ENCODE measurements around the gene RNGTT. TPM values are rescaled to one million over a fixed set of nuclear protein-coding genes. Genes with fewer than 3 reads are reported as not detected.

RNGTT gene
- total and polyA plus RNA-seq, 8 donors: 1.7 to 6.1 (median 2.9) TPM

DNA sequence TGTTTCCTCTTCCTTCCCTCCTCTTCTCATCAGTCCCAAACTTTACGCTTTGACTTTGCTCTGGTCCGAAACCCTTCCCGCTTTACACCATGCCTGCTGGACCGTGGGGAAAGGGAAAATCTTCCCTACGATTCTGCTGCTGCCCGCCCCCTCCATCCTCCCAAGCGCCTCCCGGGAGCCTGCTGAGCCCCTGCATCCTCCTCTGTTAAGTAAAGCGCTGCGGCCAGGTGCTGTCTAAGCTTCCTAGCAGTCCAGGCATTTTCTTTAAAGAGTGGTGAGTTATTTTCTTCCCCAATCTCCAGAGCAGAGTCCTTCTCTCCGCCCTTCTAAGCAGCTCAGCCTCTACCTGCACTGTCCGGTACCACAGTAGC, 376.3 kb downstream of the RNGTT start:
- no peaks in the 10 kb centered on the region for H3K36me3 ChIP-seq
- ATAC-seq (no peak), DNase-seq (no peak), FAIRE-seq (no peak)
- no peak for TF ChIP-seq CTCF (IDR thresholded peaks at IDR 0.05)
- no peaks in the 10 kb centered on the region for H3K9me3 ChIP-seq
- no peak overlapping the region for H3K27ac ChIP-seq
- no peaks in the 10 kb centered on the region for H3K27me3 ChIP-seq
- no peaks in the 10 kb centered on the region for H3K4me1 ChIP-seq
- no peak overlapping the region for H3K4me3 ChIP-seq
- WGBS, 2 donors: 55% methylated on average over 12 of the region's 12 CpGs
- intact Hi-C loops (cut with DNase I): no loop called here

- DNase-seq (no peak), ATAC-seq (no peak), FAIRE-seq (no peak)
- H3K9me3 ChIP-seq: no peaks in the 10 kb centered on the region
- H3K27ac ChIP-seq: no peak overlapping the region
- TF ChIP-seq CTCF (IDR thresholded peaks at IDR 0.05): no peak
- WGBS, 2 donors: 53 to 67% methylated on average over 23 of the region's 23 CpGs
- intact Hi-C loops (cut with DNase I): no loop called here
- no peaks in the 10 kb centered on the region for H3K4me1 ChIP-seq
- no peaks in the 10 kb centered on the region for H3K36me3 ChIP-seq
- no peaks in the 10 kb centered on the region for H3K27me3 ChIP-seq
- no peak overlapping the region for H3K4me3 ChIP-seq
Observed at GRCh38 chr6:88586371-88587149, 376.9 kb downstream of the RNGTT start.

DNA sequence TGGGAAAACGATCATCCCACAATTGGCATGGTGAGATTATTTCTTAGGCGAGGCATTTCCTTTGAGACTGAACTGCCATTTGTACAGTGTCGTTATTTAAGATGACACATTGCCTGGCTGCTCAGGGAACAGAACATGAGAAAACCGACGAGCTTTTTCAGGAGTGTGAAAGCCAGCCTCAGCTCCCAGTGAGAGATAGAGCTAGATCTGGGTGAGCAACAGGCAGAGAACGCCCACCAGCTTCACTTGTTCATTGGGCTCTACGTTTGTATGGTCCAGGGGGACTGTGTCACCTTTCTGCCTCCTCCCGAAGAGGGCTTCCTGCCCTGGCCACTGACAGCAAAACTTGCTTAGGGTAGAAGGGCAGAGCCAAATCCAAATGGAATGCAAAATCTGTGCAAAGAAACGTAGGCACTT, 378.1 kb downstream of the RNGTT start:
- Histone ChIP-seq H3K36me3 (no peaks in the 10 kb centered on the region), H3K27ac (no peak overlapping the region), H3K27me3 (peaks cover 0 to 2% (median 0%) of the 10 kb centered on the region in 4 donors), H3K4me3 (no peak overlapping the region), H3K9me3 (no peaks in the 10 kb centered on the region), H3K4me1 (no peaks in the 10 kb centered on the region)
- intact Hi-C loops (cut with DNase I): no loop called here
- ATAC-seq (no peak), DNase-seq (no peak), FAIRE-seq (no peak)
- TF ChIP-seq CTCF (IDR thresholded peaks at IDR 0.05): no peak
- 40 to 48% methylated on average over 9 of the region's 9 CpGs for WGBS, 2 donors

GRCh38 chr6:88584581-88585275, 378.7 kb downstream of the RNGTT start:
- no peak for TF ChIP-seq CTCF (IDR thresholded peaks at IDR 0.05)
- Histone ChIP-seq H3K36me3 (no peaks in the 10 kb centered on the region), H3K27me3 (peaks cover 0 to 2% (median 0%) of the 10 kb centered on the region in 4 donors), H3K27ac (no peak overlapping the region), H3K4me3 (no peak overlapping the region), H3K4me1 (no peaks in the 10 kb centered on the region), H3K9me3 (no peaks in the 10 kb centered on the region)
- no peak for DNase-seq
- intact Hi-C loops (cut with DNase I): no loop called here
- no peak for ATAC-seq
- FAIRE-seq: no peak
- WGBS, 2 donors: 54 to 65% methylated on average over 10 of the region's 10 CpGs

- H3K4me1 ChIP-seq: no peaks in the 10 kb centered on the region
- peaks cover 0 to 2% (median 0%) of the 10 kb centered on the region in 4 donors for H3K27me3 ChIP-seq
- H3K9me3 ChIP-seq: no peaks in the 10 kb centered on the region
- 51 to 59% methylated on average over 2 of the region's 2 CpGs for WGBS, 2 donors
- intact Hi-C loops (cut with DNase I): no loop called here
- DNase-seq: no peak
- H3K36me3 ChIP-seq: no peaks in the 10 kb centered on the region
- no peak overlapping the region for H3K27ac ChIP-seq
- no peak for FAIRE-seq
- no peak overlapping the region for H3K4me3 ChIP-seq
- TF ChIP-seq CTCF (IDR thresholded peaks at IDR 0.05): no peak
- ATAC-seq: no peak
Observed at GRCh38 chr6:88577461-88577860, 386.0 kb downstream of the RNGTT start.

All from pancreas (tissue), 10 donors.